Measurements from ENCODE around the gene SYCP2.

SYCP2 gene

DNA sequence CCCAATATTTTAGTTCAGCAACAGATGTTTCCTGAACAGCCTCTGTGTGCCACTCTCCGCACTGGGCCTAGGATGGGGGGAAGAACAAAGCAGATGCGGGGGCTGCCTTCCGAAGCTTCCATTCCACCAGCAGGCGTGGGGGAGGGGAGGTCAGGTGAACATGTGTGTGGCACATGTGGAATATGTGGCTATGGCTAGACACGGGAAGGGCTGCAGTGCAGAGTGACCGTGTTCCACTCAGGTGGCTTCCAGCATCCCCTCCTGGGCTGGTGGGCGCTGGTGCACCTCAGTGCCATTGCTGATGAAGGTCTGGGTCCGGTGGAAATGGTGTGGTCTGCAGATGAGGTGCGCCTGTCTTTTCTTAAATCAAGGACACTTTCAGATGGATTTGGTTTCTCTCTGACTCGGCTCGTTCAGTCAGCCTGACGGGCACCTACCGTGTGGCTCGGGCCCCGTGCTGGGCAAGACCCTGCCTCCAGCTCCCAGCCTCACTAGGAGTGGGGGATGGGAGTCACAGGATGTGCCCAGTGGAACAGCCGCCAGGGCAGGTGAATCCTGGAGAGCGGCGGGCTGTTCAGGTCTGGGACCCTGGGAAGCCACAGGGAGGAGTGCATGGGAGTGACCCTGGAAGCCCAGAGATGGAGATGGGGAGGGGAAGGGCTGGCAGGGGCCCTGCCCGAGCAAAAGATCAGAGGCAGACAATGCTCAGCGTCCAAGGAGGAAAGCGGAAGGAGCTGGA is 111.0 kb downstream of the SYCP2 start:
- DNase-seq (ENCODE audit: low read depth in 3 of 3) = no peak

- DNase-seq (ENCODE audit: low read depth in 3 of 3) = no peak
Observed at GRCh38 chr20:59821788-59822187, 111.6 kb downstream of the SYCP2 start.

DNA sequence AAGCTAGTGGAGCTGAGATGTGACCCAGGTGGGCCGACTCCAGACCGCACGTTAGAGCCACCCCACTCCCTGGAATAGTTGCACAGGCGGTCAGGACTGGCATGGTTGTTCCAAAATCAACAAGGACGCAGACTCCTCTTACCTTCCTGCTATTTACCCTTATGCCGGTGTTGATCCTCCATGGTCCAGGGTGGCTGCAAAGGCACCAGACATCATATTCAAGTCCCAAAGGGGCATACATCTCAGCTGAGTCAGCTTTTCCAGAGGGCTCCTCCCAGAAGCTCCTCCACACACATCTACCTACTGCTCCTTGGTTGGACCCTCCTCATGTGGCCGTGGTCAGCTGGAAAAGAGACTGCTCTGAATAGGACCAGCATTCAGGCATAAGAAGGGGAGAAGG is 112.2 kb downstream of the SYCP2 start:
- no peak for DNase-seq (ENCODE audit: low read depth in 3 of 3)

- no peak for DNase-seq (ENCODE audit: low read depth in 3 of 3)
Observed at GRCh38 chr20:59820204-59821041, 113.0 kb downstream of the SYCP2 start.

DNA sequence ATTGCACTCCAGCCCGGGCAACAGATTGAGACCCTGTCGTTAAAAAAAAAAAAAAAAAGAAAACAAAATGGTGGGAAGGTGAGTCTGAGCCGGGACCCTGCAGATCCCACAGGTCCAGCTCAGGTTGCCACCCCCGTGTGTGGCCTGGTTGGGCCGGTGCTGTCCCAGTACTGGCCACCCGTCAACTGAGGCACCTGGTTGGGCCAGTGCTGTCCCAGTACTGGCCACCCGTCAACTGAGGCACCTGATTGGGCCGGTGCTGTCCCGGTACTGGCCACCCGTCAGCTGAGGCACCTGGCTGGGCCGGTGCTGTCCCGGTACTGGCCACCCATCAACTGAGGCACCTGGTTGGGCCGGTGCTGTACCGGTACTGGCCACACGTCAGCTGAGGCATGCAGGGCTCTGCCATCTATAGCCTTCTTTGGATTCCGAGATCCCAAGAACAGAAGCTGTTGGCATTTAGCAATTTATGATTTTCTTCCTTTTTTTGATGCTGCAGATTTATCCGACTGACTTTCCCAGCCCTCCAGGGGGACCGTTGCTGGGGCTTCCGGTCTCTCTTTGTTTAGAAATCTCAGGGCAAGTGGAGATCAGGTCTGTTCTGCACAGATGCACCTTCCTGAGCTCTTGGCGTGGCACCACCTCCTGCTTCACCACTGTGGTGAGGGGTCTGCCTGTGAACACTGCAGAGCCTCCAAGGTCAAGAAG is 113.8 kb downstream of the SYCP2 start:
- DNase-seq (ENCODE audit: low read depth in 3 of 3) = no peak

DNA sequence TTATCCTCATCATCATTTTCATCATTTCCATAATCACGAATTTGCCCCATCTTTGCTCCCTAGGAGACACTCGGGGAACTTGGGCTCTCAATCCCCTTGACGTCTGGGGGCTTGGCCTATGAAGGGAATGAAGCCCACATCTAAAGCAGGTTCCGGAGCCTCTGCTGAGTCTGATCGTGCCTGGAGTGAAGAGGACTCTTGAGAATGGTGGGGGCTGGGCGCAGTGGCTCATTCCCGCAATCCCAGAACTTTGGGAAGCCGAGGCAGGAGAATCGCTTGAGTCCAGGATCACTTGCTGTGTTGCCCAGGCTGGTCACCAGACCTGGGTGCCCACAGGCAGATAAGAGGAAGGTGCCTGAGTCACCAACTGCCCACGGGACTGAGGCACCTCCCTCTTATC is 114.5 kb downstream of the SYCP2 start:
- no peak for DNase-seq (ENCODE audit: low read depth in 3 of 3)

GRCh38 chr20:59817846-59818615 is 115.4 kb downstream of the SYCP2 start:
- DNase-seq (ENCODE audit: low read depth in 3 of 3) = no peak

DNA sequence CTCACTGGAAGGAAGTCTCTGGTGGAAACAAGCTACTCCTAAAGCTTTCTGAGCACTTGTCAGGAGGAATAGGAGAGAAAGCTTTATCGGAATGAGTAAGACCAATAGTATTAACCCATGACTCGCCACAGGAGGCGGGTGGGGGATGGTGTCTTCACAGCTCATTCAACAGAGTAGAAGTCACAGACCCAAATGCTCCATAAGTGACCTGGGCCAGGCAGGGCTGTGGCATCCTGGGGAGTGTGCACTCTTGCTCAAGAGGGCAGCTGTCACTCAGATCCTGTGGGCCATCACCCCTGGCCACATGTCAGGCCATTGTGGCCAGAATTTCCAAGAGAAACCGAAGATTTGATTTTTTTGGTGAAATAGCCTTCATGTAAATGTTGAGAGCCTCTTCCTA is 116.0 kb downstream of the SYCP2 start:
- DNase-seq (ENCODE audit: low read depth in 3 of 3) = no peak

DNA sequence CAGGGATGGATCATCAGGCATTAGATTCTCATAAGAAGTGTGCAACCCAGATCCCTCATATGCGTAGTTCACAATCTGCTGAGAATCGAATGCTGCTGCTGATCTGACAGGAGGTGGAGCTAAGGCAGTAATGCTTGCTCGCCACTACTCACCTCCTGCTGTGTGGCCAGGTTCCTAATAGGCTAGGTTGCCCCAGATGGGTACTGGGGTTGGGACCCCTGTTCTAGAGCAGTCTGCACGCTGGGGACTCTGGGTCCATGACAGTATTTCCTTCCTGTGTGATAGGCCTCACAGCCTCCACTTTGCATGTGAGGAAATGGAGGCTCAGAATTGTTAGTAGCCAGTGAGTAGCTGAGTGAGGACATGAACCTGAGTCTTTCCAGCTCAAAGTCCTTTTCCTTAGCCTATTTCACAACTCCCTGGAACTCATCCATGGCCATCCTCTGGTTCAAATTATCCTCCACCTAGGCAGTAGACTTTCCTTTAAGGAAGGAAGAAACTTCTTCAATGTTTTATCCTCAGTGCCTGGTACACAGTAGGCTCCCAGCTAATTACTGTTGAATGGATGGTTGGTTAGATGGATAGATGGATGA is 117.2 kb downstream of the SYCP2 start:
- no peak for DNase-seq (ENCODE audit: low read depth in 3 of 3)

DNA sequence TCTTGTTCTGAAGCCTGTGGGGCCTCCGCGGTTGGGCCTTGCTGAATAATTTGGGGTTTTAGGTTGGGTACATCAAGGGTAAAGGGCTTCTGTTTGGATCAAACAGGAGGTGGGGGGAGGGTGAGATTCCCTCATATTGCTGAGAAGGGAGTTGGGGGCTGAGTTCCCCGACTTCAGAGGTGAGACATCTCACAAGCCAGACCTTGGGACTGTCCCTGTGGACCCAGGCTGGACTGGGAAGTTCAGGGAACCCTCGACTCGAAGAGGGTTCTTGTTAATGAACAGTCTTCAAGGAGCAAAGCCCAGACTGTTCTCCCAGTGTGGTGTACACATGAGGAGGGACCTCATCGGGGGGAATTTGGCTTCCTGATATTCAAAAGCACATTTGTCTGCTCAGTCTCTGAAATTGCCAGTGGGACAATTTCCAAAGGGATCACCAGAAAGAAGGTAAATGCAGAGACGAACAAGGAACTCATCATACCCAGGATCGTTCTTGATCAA is 118.5 kb downstream of the SYCP2 start:
- DNase-seq (ENCODE audit: low read depth in 3 of 3) = no peak

DNA sequence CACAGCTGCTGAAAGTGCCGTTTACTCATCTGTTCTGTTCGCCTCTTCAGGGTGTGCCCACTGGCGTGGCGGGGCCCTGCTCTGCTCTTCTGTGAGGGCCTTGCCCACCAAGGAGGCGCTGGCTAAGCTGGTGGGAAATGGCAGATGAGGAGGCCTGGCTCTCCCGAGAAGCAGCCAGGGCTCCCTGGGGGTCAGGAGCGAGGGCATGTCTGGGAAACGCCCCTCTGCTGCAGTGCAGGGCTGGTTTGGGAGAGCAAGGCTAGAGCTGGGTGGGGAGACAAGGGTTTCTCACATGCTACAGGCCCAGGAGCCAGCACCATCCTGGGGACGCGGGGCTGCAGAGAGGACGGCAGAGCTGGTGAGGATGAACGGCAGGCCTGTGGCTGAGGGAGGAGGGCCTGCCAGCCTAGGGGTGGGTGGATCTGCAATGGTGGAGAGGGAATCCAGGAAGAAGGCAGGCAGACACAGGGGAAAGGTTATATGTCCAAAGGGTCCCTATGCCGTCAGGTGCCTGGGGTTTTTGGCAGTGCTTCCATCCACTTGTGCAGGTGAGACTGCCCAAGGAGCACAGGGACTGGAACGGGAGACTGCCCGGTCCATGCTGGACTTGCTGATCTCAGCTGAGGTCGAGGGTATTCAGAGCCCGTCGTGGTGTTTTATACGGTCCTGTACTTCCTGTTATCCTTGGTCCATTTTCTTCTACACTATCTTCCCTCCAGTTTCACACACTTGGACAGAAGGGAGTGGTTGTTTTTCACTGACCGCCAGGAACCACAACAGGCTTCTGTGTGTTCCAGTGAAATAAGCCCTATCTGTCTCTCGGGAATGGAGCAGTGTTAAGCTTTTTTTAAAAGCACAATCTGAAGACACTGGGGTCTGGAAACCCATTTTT is 119.2 kb downstream of the SYCP2 start:
- DNase-seq (ENCODE audit: low read depth in 3 of 3) = no peak

Measured in stimulated activated CD4-positive, alpha-beta T cell treated with anti-CD3 and anti-CD28 coated beads, TNF-alpha, amount 100 ng/mL, for 24 hours (primary cell).